ENCODE measurements around the gene ASCL1. TPM values are rescaled to one million over a fixed set of nuclear protein-coding genes. Genes with fewer than 3 reads are reported as not detected.
A peak's percentile ranks its signal among the peaks of the same experiment; 100 is the strongest.

The ASCL1 gene
- total RNA-seq, 1 experiment from 2014 or later: 0.07 TPM

DNA sequence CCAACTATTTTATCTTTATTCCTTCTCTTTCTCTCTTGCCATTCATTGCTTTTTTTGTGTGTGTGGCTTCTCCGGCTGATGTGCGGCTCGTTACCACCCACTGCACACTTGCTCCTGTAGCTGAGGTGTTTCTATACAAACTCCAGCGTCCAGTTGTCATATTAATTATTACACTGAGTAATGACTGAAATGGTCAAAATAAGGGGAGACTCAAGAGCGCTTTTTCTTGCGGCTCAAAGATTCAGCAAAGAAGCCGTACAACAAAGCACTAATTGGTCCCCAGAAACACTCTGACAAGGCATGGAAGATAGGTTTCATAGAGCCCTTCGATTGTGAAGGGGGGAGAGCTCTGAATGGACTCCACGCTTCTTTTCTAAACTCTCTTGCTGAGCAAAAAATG, 5.6 kb upstream of the ASCL1 start:
- no peak for DNase-seq (ENCODE audit: low spot score)
- ChIA-PET POLR2A (no interaction called here), CTCF (no interaction called here)
- H3K27me3 Mint-ChIP-seq (ENCODE audit: low read depth): peaks cover 99% of the 10 kb centered on the region
- no peaks in the 10 kb centered on the region for H3K36me3 Mint-ChIP-seq
- H3K4me3 Mint-ChIP-seq: peak overlapping the region; percentile 36
- no peak overlapping the region for H3K27ac Mint-ChIP-seq
- no peak for ATAC-seq
- no peaks in the 10 kb centered on the region for H3K9me3 Mint-ChIP-seq
- peaks cover 39% of the 10 kb centered on the region for H3K4me1 Mint-ChIP-seq
- TF ChIP-seq TEAD1 (CRISPR knock-in tag; IDR thresholded peaks at IDR 0.05) (no peak), NFE2L1 (CRISPR knock-in tag; IDR thresholded peaks at IDR 0.05) (no peak), IRF2 (CRISPR knock-in tag; IDR thresholded peaks at IDR 0.05; ENCODE audit: borderline replicate concordance, low read depth) (no peak), FOXP1 (CRISPR knock-in tag; IDR thresholded peaks at IDR 0.05; ENCODE audit: borderline replicate concordance) (no peak), E2F5 (CRISPR knock-in tag; IDR thresholded peaks at IDR 0.05) (no peak), JUN (CRISPR knock-in tag; IDR thresholded peaks at IDR 0.05) (no peak), RELA (CRISPR knock-in tag; IDR thresholded peaks at IDR 0.05; ENCODE audit: borderline replicate concordance) (no peak), SP1 (CRISPR knock-in tag; conservative IDR thresholded peaks at IDR 0.05) (no peak)
- TF ChIP-seq, protein P1, sequence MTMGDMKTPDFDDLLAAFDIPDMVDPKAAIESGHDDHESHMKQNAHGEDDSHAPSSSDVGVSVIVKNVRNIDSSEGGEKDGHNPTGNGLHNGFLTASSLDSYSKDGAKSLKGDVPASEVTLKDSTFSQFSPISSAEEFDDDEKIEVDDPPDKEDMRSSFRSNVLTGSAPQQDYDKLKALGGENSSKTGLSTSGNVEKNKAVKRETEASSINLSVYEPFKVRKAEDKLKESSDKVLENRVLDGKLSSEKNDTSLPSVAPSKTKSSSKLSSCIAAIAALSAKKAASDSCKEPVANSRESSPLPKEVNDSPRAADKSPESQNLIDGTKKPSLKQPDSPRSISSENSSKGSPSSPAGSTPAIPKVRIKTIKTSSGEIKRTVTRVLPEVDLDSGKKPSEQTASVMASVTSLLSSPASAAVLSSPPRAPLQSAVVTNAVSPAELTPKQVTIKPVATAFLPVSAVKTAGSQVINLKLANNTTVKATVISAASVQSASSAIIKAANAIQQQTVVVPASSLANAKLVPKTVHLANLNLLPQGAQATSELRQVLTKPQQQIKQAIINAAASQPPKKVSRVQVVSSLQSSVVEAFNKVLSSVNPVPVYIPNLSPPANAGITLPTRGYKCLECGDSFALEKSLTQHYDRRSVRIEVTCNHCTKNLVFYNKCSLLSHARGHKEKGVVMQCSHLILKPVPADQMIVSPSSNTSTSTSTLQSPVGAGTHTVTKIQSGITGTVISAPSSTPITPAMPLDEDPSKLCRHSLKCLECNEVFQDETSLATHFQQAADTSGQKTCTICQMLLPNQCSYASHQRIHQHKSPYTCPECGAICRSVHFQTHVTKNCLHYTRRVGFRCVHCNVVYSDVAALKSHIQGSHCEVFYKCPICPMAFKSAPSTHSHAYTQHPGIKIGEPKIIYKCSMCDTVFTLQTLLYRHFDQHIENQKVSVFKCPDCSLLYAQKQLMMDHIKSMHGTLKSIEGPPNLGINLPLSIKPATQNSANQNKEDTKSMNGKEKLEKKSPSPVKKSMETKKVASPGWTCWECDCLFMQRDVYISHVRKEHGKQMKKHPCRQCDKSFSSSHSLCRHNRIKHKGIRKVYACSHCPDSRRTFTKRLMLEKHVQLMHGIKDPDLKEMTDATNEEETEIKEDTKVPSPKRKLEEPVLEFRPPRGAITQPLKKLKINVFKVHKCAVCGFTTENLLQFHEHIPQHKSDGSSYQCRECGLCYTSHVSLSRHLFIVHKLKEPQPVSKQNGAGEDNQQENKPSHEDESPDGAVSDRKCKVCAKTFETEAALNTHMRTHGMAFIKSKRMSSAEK (CRISPR knock-in tag; IDR thresholded peaks at IDR 0.05; ENCODE audit: borderline replicate concordance): no peak

DNA sequence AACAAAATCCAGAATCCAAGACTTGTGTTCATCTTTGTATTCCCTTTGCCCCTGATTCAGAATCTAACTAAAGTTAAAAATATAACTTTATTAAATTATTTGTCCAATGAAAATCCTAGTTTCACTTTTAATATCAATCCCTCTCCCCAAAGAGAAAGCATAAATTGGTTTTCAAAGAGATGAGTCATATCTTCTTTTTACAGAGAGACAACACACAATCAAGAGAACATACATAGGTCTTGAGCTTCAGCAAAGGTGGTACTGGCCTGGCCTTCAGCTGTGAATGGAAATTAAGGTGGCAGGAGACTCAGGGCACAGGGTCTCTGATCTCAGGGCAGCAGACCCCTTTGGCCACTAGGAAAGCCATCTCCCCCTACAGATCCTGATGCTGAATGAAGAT, 4.3 kb upstream of the ASCL1 start:
- Mint-ChIP-seq H3K27me3 (ENCODE audit: low read depth) (peaks cover 99% of the 10 kb centered on the region), H3K4me3 (no peak overlapping the region)
- CTCF ChIA-PET: no interaction called here

GRCh38 chr12:102954134-102954533, 3.3 kb upstream of the ASCL1 start:
- Mint-ChIP-seq H3K27me3 (ENCODE audit: low read depth) (peaks cover 99% of the 10 kb centered on the region), H3K4me1 (peaks cover 51% of the 10 kb centered on the region), H3K4me3 (no peak overlapping the region), H3K27ac (no peak overlapping the region), H3K9me3 (no peaks in the 10 kb centered on the region), H3K36me3 (no peaks in the 10 kb centered on the region)
- ATAC-seq (no peak), DNase-seq (ENCODE audit: low spot score) (no peak)
- POLR2A ChIA-PET: no interaction called here
- CTCF ChIA-PET: no interaction called here
- no peak for TF ChIP-seq GRHL2 (CRISPR knock-in tag; IDR thresholded peaks at IDR 0.05; ENCODE audit: insufficient replicate concordance, severe bottlenecking)
- TF ChIP-seq CREM (CRISPR knock-in tag; IDR thresholded peaks at IDR 0.05): no peak
- no peak for TF ChIP-seq FOXP4 (CRISPR knock-in tag; IDR thresholded peaks at IDR 0.05)
- no peak for TF ChIP-seq FOXJ3 (CRISPR knock-in tag; IDR thresholded peaks at IDR 0.05; ENCODE audit: borderline replicate concordance)
- TF ChIP-seq TCF7 (CRISPR knock-in tag; IDR thresholded peaks at IDR 0.05; ENCODE audit: low read depth): no peak
- TF ChIP-seq, protein P2, sequence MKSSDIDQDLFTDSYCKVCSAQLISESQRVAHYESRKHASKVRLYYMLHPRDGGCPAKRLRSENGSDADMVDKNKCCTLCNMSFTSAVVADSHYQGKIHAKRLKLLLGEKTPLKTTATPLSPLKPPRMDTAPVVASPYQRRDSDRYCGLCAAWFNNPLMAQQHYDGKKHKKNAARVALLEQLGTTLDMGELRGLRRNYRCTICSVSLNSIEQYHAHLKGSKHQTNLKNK (CRISPR knock-in tag; IDR thresholded peaks at IDR 0.05): no peak
- no peak for TF ChIP-seq SOX15 (CRISPR knock-in tag; IDR thresholded peaks at IDR 0.05)
- no peak for TF ChIP-seq ZNF317 (CRISPR knock-in tag; IDR thresholded peaks at IDR 0.05; ENCODE audit: borderline replicate concordance, low read depth)
- TF ChIP-seq ZNF263 (CRISPR knock-in tag; IDR thresholded peaks at IDR 0.05; ENCODE audit: low read depth): no peak
- no peak for TF ChIP-seq ATF3 (CRISPR knock-in tag; conservative IDR thresholded peaks at IDR 0.05)
- TF ChIP-seq E2F5 (CRISPR knock-in tag; IDR thresholded peaks at IDR 0.05): no peak
- no peak for TF ChIP-seq ESRRA (CRISPR knock-in tag; IDR thresholded peaks at IDR 0.05; ENCODE audit: borderline replicate concordance)
- no peak for TF ChIP-seq SMAD3 (CRISPR knock-in tag; IDR thresholded peaks at IDR 0.05; ENCODE audit: borderline replicate concordance)
- TF ChIP-seq ZNF232 (CRISPR knock-in tag; IDR thresholded peaks at IDR 0.05): no peak
- no peak for TF ChIP-seq ZNF138 (CRISPR knock-in tag; conservative IDR thresholded peaks at IDR 0.05)
- no peak for TF ChIP-seq FOXP1 (CRISPR knock-in tag; IDR thresholded peaks at IDR 0.05; ENCODE audit: borderline replicate concordance)
- TF ChIP-seq NR3C1 (CRISPR knock-in tag; conservative IDR thresholded peaks at IDR 0.05; ENCODE audit: low read depth): no peak
- no peak for TF ChIP-seq ZNF423 (CRISPR knock-in tag; IDR thresholded peaks at IDR 0.05)

More for the DNA sequence above, 4.3 kb upstream of the ASCL1 start:
- POLR2A ChIA-PET: no interaction called here
- no peak for TF ChIP-seq JUN (CRISPR knock-in tag; IDR thresholded peaks at IDR 0.05)
- H3K27ac Mint-ChIP-seq: no peak overlapping the region
- no peaks in the 10 kb centered on the region for H3K36me3 Mint-ChIP-seq
- DNase-seq (ENCODE audit: low spot score) (no peak), ATAC-seq (no peak)
- H3K4me1 Mint-ChIP-seq: peaks cover 47% of the 10 kb centered on the region
- H3K9me3 Mint-ChIP-seq: no peaks in the 10 kb centered on the region
